SK-N-SH (cell line): ENCODE results near the gene TMED3.

Experiments used
- CTCF ChIP-seq: fragments of 200-600 bp; sonication (generic); IDR thresholded peaks from 2 replicates; pipeline ENCODE4 v1.6.1; 2017; ENCODE audit warnings: antibody characterized with exemption, mild to moderate bottlenecking, moderate library complexity
- EP300 ChIP-seq, 2 experiments: IDR thresholded peaks; 2 replicates each; pipeline versions ENCODE4 v1.4.0 to v1.6.1; 2012; ENCODE audit warnings: borderline replicate concordance in 1 of 2, low read depth in 1 of 2, low read length in 1 of 2
- RAD21 ChIP-seq: IDR thresholded peaks from 2 replicates; pipeline ENCODE4 v1.6.1; 2012; ENCODE audit warnings: mild to moderate bottlenecking, low read length
- REST ChIP-seq: IDR thresholded peaks from 2 replicates; pipeline ENCODE4 v1.6.1; 2012; ENCODE audit warnings: mild to moderate bottlenecking, low read depth, low read length, moderate library complexity

- TF ChIP-seq CTCF (no peak), REST (no peak), EP300 (IDR thresholded peaks at IDR 0.05; ENCODE audit: borderline replicate concordance in 1 of 2, low read depth in 1 of 2, low read length in 1 of 2) (no peak), RAD21 (no peak)
Measured at GRCh38 chr15:79322306-79322705, 11.4 kb downstream of the TMED3 start.
